Loucy (cell line): Measurements from ENCODE around the gene CYBA.

Source experiments
- EZH2phosphoT487 ChIP-seq: fragments of 200-600 bp; IDR thresholded peaks from 2 replicates; pipeline ENCODE4 v1.6.1; 2018; ENCODE audit warnings: antibody characterized with exemption, mild to moderate bottlenecking, moderate library complexity, borderline replicate concordance
- TF ChIP-seq, protein P1 (sequence below): fragments of 200-600 bp; sonication (generic); conservative IDR thresholded peaks from 2 replicates; pipeline ENCODE4 v1.5.1; 2014; ENCODE audit warnings: mild to moderate bottlenecking, antibody characterized with exemption, low read length

DNA sequence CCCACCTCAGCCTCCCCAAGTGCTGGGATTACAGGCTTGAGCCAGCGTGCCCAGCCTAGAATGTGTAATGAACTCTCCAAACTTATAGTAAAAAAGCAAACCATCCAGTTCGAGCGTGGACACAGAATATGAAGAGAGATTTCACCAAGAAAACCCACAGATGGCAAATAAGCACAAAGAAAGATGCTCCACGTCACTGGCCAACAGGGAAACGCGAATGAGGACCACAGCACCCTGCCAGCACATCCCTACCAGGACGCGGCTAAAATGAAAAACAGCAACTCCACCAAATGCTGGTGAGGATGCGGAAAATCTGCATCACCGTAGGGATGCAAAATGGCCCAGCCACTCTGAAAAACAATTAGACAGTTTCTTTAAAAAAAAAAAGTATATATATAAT lies 10.6 kb upstream of the CYBA start:
- TF ChIP-seq, protein P1, sequence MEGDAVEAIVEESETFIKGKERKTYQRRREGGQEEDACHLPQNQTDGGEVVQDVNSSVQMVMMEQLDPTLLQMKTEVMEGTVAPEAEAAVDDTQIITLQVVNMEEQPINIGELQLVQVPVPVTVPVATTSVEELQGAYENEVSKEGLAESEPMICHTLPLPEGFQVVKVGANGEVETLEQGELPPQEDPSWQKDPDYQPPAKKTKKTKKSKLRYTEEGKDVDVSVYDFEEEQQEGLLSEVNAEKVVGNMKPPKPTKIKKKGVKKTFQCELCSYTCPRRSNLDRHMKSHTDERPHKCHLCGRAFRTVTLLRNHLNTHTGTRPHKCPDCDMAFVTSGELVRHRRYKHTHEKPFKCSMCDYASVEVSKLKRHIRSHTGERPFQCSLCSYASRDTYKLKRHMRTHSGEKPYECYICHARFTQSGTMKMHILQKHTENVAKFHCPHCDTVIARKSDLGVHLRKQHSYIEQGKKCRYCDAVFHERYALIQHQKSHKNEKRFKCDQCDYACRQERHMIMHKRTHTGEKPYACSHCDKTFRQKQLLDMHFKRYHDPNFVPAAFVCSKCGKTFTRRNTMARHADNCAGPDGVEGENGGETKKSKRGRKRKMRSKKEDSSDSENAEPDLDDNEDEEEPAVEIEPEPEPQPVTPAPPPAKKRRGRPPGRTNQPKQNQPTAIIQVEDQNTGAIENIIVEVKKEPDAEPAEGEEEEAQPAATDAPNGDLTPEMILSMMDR = no peak
- no peak for TF ChIP-seq EZH2phosphoT487
